Vagina (tissue), 2 donors: ENCODE measurements around the gene VAMP7. TPM values are rescaled to one million over a fixed set of nuclear protein-coding genes. Genes with fewer than 3 reads are reported as not detected.

Experiments
- DNase-seq, 2 donors: peaks; one replicate each; pipeline ENCODE4 v3.0.0-alpha.2; 2017; ENCODE audit errors: extremely low spot score in 2 of 2
- H3K27ac ChIP-seq: fragments of 200-600 bp; sonication (generic); one replicate; pipeline ENCODE4 v1.5.1; 2019
- H3K27me3 ChIP-seq: fragments of 200-600 bp; sonication (generic); one replicate; pipeline ENCODE4 v1.5.1; 2019
- H3K36me3 ChIP-seq, 2 donors: fragments of 200-600 bp; sonication (generic); one replicate each; pipeline ENCODE4 v1.5.1; 2017 to 2019
- H3K4me1 ChIP-seq: fragments of 200-600 bp; sonication (generic); one replicate; pipeline ENCODE4 v1.5.1; 2019
- H3K4me3 ChIP-seq, 2 donors: fragments of 200-600 bp; sonication (generic); 1 replicate in 1 of 2; 2 replicates in 1 of 2; pipeline ENCODE4 v1.5.1; 2016 to 2019
- H3K9me3 ChIP-seq: fragments of 200-600 bp; sonication (generic); one replicate; pipeline ENCODE4 v1.5.1; 2019
- POLR2A ChIP-seq, 2 donors: fragments of 450-650 bp; IDR thresholded peaks; one replicate each; pipeline ENCODE4 v1.6.1; 2017; ENCODE audit warnings: antibody characterized with exemption in 2 of 2, mild to moderate bottlenecking in 2 of 2, moderate library complexity in 2 of 2
- POLR2AphosphoS5 ChIP-seq, 2 donors: sonication (generic); formaldehyde crosslinking; IDR thresholded peaks; one replicate each; pipeline ENCODE4 v1.9.0; 2017; ENCODE audit warnings: antibody characterized with exemption in 2 of 2, mild to moderate bottlenecking in 2 of 2, low read depth in 1 of 2; ENCODE audit not compliant: insufficient read depth in 1 of 2
- intact Hi-C: fragments of 100-400 bp; cut with DNase I; formaldehyde crosslinking; loops from one replicate; pipeline ENCODE4 v1.15.1; 2023
- total RNA-seq: library from RNA; depleted of rRNA; stranded (reverse); fragments of >200 nt; gene quantifications from one replicate; pipeline ENCODE4 v1.2.3, GENCODE V29; 2016
- TF ChIP-seq, protein P1 (sequence below), 3 experiments: fragments of 450-650 bp in 2 of 3; fragments of 200-600 bp in 1 of 3; sonication (generic) in 1 of 3; IDR thresholded peaks; one replicate each; pipeline ENCODE4 v1.5.1; 2017 to 2019; ENCODE audit warnings: antibody characterized with exemption in 3 of 3, mild to moderate bottlenecking in 2 of 3, moderate library complexity in 2 of 3

The VAMP7 gene
- total RNA-seq, 1 donor from 2014 or later, result 22.3 TPM

DNA sequence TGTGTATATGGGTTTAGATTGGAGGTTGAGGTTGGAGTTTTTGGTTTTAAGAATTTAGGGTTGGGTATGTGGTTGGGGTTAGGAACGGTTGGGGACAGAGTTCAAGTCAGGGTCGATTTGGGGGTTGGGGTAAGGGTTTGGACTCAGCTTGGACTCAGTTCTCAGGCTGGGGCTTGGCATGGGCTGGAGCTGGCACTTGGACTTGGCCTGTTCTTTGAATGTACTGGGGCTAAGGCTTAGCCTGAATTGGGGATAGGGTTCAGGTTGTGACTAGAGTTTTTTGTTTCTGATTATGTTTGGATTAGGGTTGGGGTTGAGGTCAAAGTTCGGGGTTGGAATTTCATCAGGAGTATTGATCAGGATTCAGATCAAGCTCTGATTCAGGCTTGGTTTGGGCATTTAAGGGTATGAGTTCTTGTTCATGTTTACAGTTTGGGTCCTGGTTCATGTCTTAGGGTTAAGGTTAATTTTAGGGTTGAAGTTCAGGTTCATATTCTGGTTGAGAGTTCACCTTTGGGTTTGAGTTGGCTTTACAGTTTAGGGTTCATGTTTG, 70.2 kb downstream of the VAMP7 start:
- TF ChIP-seq POLR2AphosphoS5 (IDR thresholded peaks at IDR 0.05; ENCODE audit: insufficient read depth in 1 of 2, low read depth in 1 of 2) (no peak), POLR2A (IDR thresholded peaks at IDR 0.05) (no peak)
- TF ChIP-seq, protein P1, sequence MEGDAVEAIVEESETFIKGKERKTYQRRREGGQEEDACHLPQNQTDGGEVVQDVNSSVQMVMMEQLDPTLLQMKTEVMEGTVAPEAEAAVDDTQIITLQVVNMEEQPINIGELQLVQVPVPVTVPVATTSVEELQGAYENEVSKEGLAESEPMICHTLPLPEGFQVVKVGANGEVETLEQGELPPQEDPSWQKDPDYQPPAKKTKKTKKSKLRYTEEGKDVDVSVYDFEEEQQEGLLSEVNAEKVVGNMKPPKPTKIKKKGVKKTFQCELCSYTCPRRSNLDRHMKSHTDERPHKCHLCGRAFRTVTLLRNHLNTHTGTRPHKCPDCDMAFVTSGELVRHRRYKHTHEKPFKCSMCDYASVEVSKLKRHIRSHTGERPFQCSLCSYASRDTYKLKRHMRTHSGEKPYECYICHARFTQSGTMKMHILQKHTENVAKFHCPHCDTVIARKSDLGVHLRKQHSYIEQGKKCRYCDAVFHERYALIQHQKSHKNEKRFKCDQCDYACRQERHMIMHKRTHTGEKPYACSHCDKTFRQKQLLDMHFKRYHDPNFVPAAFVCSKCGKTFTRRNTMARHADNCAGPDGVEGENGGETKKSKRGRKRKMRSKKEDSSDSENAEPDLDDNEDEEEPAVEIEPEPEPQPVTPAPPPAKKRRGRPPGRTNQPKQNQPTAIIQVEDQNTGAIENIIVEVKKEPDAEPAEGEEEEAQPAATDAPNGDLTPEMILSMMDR (IDR thresholded peaks at IDR 0.05), result no peak
- DNase-seq, result no peak
- no peaks in the 10 kb centered on the region for H3K4me1 ChIP-seq
- no peaks in the 10 kb centered on the region for H3K9me3 ChIP-seq
- intact Hi-C loops, result no loop called here
- H3K27me3 ChIP-seq, result no peaks in the 10 kb centered on the region
- no peak overlapping the region for H3K27ac ChIP-seq
- H3K36me3 ChIP-seq, result no peaks in the 10 kb centered on the region
- no peak overlapping the region for H3K4me3 ChIP-seq

DNA sequence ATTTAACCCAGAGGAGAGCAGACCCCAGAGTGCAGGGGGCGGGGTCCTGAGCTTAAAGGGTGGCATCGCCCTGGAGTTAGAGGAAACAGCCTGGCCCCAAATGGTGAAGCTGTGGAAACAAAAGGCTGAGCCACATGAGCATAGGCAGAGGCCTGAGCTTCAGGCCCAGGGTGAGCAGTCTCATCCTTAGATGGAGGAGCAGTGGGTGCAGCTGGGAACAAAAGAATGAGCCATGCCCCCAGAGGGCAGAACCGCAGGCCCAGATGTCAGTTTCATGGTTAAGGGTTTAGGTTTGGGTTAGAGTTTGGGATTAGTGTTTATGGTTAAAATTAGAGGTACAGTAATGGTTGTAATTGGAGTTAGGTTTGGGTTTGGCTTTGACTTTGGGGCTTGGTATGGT, 71.9 kb downstream of the VAMP7 start:
- no peak for DNase-seq
- no peak overlapping the region for H3K27ac ChIP-seq
- intact Hi-C loops, result no loop called here
- no peaks in the 10 kb centered on the region for H3K27me3 ChIP-seq
- H3K9me3 ChIP-seq, result no peaks in the 10 kb centered on the region
- H3K36me3 ChIP-seq, result no peaks in the 10 kb centered on the region
- TF ChIP-seq, protein P1 (IDR thresholded peaks at IDR 0.05), result no peak
- H3K4me3 ChIP-seq, result no peak overlapping the region
- H3K4me1 ChIP-seq, result no peaks in the 10 kb centered on the region

DNA sequence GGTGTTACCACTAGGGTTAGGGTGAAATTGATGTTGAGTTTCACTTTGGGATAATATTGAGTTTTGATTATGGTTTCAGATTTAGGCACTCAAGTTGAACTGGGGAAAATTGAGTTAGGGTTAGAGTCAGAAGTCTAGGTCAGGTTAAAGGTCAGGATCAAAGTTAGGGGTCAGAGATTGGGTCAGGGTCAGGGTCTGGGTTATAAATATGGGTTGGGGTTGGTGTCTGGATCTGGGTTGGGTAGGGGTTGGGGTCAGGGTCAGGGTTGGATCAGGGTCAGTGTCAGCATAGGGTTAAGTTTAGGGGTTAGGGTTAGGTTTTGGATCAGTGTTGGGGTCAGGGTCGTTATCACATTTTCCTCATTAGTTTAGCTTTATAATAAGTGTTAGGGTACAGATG, 73.6 kb downstream of the VAMP7 start:
- intact Hi-C loops, result no loop called here
- no peak overlapping the region for H3K4me3 ChIP-seq
- no peaks in the 10 kb centered on the region for H3K27me3 ChIP-seq
- H3K36me3 ChIP-seq, result no peaks in the 10 kb centered on the region
- no peak for DNase-seq
- TF ChIP-seq, protein P1 (IDR thresholded peaks at IDR 0.05), result no peak
- TF ChIP-seq POLR2AphosphoS5 (IDR thresholded peaks at IDR 0.05; ENCODE audit: insufficient read depth in 1 of 2, low read depth in 1 of 2) (no peak), POLR2A (IDR thresholded peaks at IDR 0.05) (no peak)
- no peak overlapping the region for H3K27ac ChIP-seq
- no peaks in the 10 kb centered on the region for H3K9me3 ChIP-seq
- H3K4me1 ChIP-seq, result no peaks in the 10 kb centered on the region

DNA sequence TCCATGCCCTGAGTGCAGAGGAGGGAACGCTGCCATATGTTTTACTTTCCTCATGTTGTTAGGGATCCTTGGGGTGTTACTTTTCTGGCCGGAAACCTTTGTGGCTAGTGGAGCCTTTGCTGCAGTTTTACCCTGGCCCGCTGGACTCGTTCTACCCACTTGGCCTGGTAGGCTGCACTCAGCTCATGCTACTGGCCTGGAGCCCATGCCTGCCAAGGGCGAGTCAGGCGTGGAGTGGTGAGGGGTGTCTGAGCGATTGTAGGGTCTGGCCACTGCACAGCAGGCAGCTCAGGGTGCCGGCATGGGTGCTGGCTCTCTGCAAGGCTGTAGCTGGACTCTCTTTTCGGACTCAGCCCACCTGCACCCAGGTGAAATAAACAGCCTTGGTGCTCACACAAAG, 75.0 kb downstream of the VAMP7 start:
- no peaks in the 10 kb centered on the region for H3K36me3 ChIP-seq
- H3K4me3 ChIP-seq, result no peak overlapping the region
- H3K27me3 ChIP-seq, result no peaks in the 10 kb centered on the region
- intact Hi-C loops, result no loop called here
- no peak for DNase-seq
- H3K27ac ChIP-seq, result no peak overlapping the region
- no peak for TF ChIP-seq POLR2AphosphoS5 (IDR thresholded peaks at IDR 0.05; ENCODE audit: insufficient read depth in 1 of 2, low read depth in 1 of 2)
- no peak for TF ChIP-seq POLR2A (IDR thresholded peaks at IDR 0.05)
- TF ChIP-seq, protein P1 (IDR thresholded peaks at IDR 0.05), result no peak
- no peaks in the 10 kb centered on the region for H3K4me1 ChIP-seq
- no peaks in the 10 kb centered on the region for H3K9me3 ChIP-seq

DNA sequence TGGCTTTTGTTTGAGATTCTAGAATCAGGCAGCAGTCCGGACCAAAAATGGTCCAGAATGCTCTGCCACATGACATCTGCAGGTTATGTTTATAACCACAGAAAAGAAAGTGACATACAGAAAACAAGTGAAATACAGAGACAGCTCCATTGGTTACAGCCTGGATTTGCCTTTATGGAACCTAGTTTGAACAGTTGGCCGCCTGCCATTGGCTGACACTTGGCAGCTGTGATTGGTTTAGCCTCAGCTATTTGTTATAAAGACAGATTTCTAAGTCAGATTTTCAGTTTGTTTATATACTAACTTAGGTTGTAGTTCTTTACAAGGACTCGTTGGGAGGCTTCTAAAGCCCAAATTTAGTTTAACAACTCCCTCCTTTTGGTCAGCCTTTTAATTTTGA, 75.5 kb downstream of the VAMP7 start:
- Histone ChIP-seq H3K27ac (no peak overlapping the region), H3K9me3 (no peaks in the 10 kb centered on the region), H3K36me3 (no peaks in the 10 kb centered on the region), H3K4me3 (no peak overlapping the region), H3K4me1 (no peaks in the 10 kb centered on the region), H3K27me3 (no peaks in the 10 kb centered on the region)
- intact Hi-C loops, result no loop called here
- no peak for DNase-seq
- TF ChIP-seq POLR2A (IDR thresholded peaks at IDR 0.05), result no peak
- no peak for TF ChIP-seq POLR2AphosphoS5 (IDR thresholded peaks at IDR 0.05; ENCODE audit: insufficient read depth in 1 of 2, low read depth in 1 of 2)
- TF ChIP-seq, protein P1 (IDR thresholded peaks at IDR 0.05), result no peak
